ENCODE results near the gene VAV2. TPM values are rescaled to one million over a fixed set of nuclear protein-coding genes. Genes with fewer than 3 reads are reported as not detected.
A peak's percentile ranks its signal among the peaks of the same experiment; 100 is the strongest.

Gene VAV2
- total and polyA plus RNA-seq, 8 donors: 25.3 to 44.1 (median 35.5) TPM

- DNase-seq (peak in 1 of 4 donors; percentile 57), ATAC-seq (no peak)
- TF ChIP-seq CTCF (IDR thresholded peaks at IDR 0.05): no peak
- Histone ChIP-seq H3K4me1 (peaks cover 0 to 26% of the 10 kb centered on the region in 2 donors), H3K9me3 (no peaks in the 10 kb centered on the region), H3K27me3 (no peaks in the 10 kb centered on the region), H3K4me3 (no peak overlapping the region), H3K27ac (no peak overlapping the region), H3K36me3 (peaks cover 0 to 32% of the 10 kb centered on the region in 2 donors)
- intact Hi-C loops (cut with DNase I): no loop called here
Observed at GRCh38 chr9:133783331-133783731, 208.8 kb downstream of the VAV2 start.

- Histone ChIP-seq H3K4me3 (no peak overlapping the region), H3K4me1 (peaks cover 0 to 18% of the 10 kb centered on the region in 2 donors), H3K27me3 (no peaks in the 10 kb centered on the region), H3K27ac (no peak overlapping the region), H3K36me3 (peaks cover 0 to 39% of the 10 kb centered on the region in 2 donors), H3K9me3 (no peaks in the 10 kb centered on the region)
- intact Hi-C loops (cut with DNase I): no loop called here
- peak; percentile 58 to 69 for TF ChIP-seq CTCF (IDR thresholded peaks at IDR 0.05)
- peak; percentile 59 to 84 (median 74) for DNase-seq
- ATAC-seq: peak; percentile 75
Observed at GRCh38 chr9:133782157-133783130, 209.7 kb downstream of the VAV2 start.

GRCh38 chr9:133781828-133782135 lies 210.3 kb downstream of the VAV2 start:
- ATAC-seq (no peak), DNase-seq (peak in 1 of 4 donors; percentile 37)
- H3K27me3 ChIP-seq: no peaks in the 10 kb centered on the region
- intact Hi-C loops (cut with DNase I): no loop called here
- H3K9me3 ChIP-seq: no peaks in the 10 kb centered on the region
- H3K36me3 ChIP-seq: peaks cover 0 to 44% of the 10 kb centered on the region in 2 donors
- no peak for TF ChIP-seq CTCF (IDR thresholded peaks at IDR 0.05)
- H3K27ac ChIP-seq: no peak overlapping the region
- H3K4me1 ChIP-seq: peaks cover 0 to 12% of the 10 kb centered on the region in 2 donors
- H3K4me3 ChIP-seq: no peak overlapping the region

GRCh38 chr9:133780962-133781827 lies 210.9 kb downstream of the VAV2 start:
- TF ChIP-seq CTCF (IDR thresholded peaks at IDR 0.05): no peak
- H3K36me3 ChIP-seq: peaks cover 0 to 50% of the 10 kb centered on the region in 2 donors
- peak in 2 of 4 donors; percentile 22 to 43 for DNase-seq

More at GRCh38 chr9:133780962-133781827, 210.9 kb downstream of the VAV2 start:
- no peaks in the 10 kb centered on the region for H3K27me3 ChIP-seq
- no peak overlapping the region for H3K27ac ChIP-seq
- no peaks in the 10 kb centered on the region for H3K9me3 ChIP-seq
- no peak overlapping the region for H3K4me3 ChIP-seq
- peaks cover 0 to 7% of the 10 kb centered on the region in 2 donors for H3K4me1 ChIP-seq
- intact Hi-C loops (cut with DNase I): no loop called here
- ATAC-seq: no peak

Data from left lung (tissue), 10 donors.